ENCODE results near the gene SOX5.
"Not testable (repeated sequence)": the region's sequence is repeated elsewhere in the genome, so short reads cannot be mapped to it uniquely, and the experiment has no call there.

SOX5 gene

DNA sequence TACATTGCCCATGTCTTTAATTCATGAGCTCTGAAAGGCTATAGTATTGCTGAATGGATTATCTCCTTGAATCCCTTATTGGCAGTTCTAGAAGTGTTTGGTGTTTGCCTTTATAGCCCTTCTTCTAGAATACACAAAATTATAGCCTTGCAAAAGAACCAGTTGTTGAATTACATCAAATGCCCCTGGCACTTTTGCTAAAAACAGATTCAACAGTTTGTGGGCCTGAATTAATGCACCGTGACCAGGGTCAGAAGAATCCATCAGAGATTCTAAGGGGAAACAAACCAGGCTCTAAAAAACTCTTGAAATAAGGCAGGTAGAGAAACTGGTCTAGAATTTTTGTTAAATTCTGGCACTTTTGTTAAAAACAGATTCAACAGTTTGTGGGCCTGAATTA is 197.8 kb downstream of the SOX5 start:
- DNase-seq = no peak

- no peak for DNase-seq
Measured at GRCh38 chr12:23750923-23751322, 198.5 kb downstream of the SOX5 start.

DNA sequence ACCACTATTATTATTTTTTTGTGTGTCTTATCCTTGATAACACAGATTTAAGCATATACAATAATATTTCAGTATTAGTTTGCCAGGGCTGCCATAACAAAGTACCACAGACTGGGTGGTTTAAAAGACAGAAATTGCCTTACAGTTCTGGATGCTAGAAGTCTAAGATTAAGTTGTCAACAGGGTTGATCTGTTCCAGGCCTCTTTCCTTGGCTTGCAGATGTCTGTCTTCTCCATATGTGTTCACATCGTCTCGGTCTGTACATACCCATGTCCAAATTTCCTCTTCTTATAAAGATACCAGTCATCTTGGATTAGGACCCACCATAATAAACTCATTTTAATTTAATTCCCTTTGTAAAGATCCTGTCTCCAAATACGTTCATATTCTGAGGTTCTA is 204.8 kb downstream of the SOX5 start:
- DNase-seq = no peak

DNA sequence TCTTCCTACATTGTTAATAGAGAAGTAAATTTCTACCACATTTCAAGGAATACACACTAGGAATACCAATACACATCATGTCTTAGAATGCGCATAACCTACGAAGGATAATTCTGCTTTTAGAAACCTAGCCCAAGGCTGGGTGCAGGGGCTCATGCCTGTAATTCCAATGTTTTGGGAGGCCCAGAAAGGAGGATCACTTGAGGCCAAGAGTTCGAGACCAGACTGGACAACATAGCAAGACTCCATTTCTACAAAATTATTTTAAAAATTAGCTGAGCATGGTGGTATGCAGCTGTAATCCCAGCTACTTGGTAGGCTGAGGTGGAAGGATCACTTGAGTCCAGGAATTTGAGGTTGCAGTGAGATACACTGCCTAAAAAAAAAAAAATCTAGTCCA is 206.9 kb downstream of the SOX5 start:
- no peak for DNase-seq

GRCh38 chr12:23731493-23731892 is 218.0 kb downstream of the SOX5 start:
- DNase-seq = no peak

DNA sequence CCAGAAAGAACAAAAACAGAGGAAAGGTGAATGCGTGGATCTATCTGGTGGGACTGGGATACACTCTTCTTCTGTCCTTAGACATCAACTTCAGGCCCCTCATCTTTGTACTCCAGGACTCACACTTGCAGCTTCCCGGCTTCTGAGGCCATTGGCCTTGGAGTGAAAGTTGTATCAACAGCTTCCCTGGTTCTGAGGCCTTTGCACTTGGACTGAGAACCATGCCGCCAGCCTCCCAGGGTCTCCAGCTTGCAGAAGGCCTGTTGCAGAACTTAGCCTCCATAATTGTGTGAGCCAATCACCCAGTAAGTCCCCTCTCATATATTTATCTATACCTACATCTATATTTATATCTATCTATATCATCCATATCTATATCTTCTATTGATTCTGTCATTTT is 218.4 kb downstream of the SOX5 start:
- DNase-seq = no peak

GRCh38 chr12:23729359-23729758 is 220.1 kb downstream of the SOX5 start:
- DNase-seq = no peak

- DNase-seq = no peak
Measured at GRCh38 chr12:23726646-23727045, 222.8 kb downstream of the SOX5 start.

GRCh38 chr12:23722655-23723054 is 226.8 kb downstream of the SOX5 start:
- DNase-seq = no peak

GRCh38 chr12:23721268-23721667 is 228.2 kb downstream of the SOX5 start:
- no peak for DNase-seq

GRCh38 chr12:23719493-23719892 is 230.0 kb downstream of the SOX5 start:
- no peak for DNase-seq

DNA sequence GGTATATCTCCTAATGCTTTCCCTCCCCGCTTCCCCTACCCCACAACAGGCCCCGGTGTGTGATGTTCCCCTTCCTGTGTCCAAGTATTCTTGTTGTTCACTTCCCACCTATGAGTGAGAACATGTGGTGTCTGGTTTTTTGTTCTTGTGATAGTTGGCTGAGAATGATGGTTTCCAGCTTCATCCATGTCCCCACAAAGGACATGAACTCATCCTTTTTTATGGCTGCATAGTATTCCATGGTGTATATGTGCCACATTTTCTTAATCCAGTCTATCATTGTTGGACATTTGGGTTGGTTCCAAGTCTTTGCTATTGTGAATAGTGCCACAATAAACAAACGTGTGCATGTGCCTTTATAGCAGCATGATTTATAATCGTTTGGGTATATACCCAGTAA is 239.1 kb downstream of the SOX5 start:
- not testable (repeated sequence) for DNase-seq

- no peak for DNase-seq
Measured at GRCh38 chr12:23708185-23708837, 241.2 kb downstream of the SOX5 start.

DNA sequence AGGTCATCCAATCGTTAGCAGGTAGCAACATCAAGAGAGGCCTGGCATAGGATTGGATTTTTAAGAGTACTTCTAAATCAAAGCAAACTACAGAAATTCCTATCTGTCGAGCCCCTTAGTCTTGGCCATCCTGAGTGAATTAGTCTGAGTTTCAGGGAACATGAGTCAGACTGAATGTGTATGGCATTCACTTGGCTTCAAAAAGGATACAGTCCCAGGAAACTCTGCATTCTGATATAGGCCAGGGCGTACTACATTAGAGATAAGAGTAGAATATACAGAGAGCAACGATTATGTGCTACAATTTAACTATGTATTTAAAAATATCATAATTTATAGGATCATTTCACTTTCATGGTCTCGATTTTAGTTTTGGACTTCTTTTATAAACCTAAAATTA is 242.2 kb downstream of the SOX5 start:
- DNase-seq = no peak

- DNase-seq = no peak
Measured at GRCh38 chr12:23704992-23705943, 244.2 kb downstream of the SOX5 start.

DNA sequence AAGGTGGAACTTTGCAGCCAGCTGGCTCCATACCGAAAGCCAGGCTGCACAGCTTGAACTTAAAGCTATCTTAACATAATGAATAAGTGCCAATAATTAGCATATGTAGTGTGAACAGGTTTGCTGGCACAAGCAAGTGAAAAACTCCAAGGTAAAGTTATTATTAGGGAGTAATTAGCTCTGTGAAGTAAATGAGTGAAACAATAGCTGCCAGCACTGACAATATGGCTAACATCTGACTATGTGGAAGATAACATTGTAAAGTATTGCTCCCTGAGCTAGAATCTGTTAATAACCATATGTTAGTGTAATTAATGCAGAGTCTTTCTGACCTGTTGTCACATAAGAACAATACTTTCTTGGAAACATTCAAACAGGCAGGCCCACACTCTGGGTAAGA is 246.4 kb downstream of the SOX5 start:
- no peak for DNase-seq

GRCh38 chr12:23699031-23699430 is 250.4 kb downstream of the SOX5 start:
- no peak for DNase-seq

DNA sequence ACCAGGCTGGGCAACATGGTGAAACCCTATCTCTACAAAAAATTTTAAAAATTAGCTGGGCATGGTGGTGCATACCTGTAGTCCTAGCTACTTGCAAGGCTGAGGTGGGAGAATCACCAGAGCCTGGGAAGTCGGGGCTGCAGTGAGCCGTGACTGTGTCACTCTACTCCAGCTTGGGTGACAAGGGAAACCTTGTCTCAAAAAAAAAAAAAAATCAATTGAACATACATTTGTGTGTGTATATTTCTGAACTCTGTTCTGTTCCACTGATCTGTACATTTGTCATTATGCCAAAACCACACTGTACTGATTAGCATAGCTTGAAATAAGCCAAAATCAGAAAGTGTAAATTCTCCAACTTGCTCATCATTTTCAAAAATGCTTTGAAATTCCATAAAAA is 254.6 kb downstream of the SOX5 start:
- DNase-seq = no peak

- no peak for DNase-seq
Measured at GRCh38 chr12:23694307-23694706, 255.2 kb downstream of the SOX5 start.

DNA sequence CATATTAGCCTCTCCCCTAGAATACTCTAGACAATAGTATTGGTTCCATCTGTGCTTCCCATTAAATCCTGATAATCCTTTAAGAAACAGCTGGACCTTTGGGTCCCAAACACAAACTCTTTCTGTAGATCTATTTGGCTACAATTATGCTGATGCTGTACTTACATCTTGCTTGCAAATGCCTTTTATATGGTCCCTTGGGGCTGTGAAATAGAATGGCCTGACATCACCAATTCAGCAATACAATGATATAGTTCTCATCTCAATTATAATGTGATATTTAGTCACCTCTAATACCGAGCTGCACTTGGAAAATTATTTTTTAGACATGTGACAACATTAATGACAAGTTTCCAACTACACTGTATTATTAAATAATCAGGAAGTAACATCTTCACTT is 261.5 kb downstream of the SOX5 start:
- no peak for DNase-seq

DNA sequence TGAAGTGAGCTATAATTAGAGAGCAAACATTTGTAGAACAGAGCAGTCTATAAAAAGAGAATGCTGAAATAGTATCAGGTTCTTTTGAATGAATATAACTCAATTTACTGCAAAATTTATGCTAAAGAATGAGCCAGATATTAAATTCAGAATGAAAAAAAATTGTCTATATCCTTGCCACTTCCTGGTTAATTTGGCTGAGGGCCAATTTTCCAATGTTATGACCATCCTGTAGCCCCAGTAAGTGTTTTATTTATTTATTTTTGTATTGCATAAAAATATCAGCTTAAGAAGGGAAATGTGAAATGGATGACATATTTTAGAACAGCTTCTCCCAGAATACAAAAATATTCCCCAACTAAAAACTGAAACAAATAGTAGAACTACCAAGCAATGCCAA is 263.4 kb downstream of the SOX5 start:
- no peak for DNase-seq

DNA sequence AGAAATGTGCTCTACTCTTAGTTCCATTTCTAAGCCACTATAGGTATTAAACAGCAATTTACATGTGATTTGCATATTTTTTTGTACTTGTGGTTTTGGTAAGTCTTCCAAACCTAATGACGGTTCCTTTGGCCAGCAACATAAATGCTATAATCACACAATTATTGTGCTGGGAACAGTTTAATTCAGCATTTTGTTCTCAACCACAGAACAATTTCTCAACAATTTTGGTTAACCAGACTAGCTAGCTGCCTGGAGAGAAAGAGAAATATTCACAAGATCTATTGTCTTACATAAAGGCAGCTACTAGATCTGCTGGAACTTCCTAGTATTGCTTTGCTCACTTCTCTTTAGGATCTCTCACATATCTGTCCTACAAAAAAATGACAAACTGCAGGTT is 265.3 kb downstream of the SOX5 start:
- no peak for DNase-seq

- DNase-seq = no peak
Measured at GRCh38 chr12:23681237-23681636, 268.2 kb downstream of the SOX5 start.

DNA sequence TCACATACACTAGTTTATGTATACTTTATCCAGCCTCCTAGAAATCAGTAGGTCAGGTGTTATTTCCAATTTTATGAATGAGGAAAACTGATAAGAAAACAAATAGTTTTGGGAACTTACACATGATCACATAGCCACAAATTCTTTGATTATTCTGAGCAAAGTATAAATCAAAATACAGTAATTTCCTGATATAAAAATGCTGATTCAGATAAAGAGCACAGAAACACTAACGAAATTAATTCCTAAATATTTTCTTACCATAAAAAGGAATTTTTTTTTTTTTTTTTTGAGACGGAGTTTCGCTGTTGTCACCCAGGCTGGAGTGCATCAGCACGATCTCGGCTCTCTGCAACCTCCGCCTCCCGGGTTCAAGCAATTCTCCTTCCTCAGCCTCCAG is 275.4 kb downstream of the SOX5 start:
- no peak for DNase-seq
